GM13977 (cell line): ENCODE data around the gene ZBTB44.
"Not testable (repeated sequence)": the region's sequence is repeated elsewhere in the genome, so short reads cannot be mapped to it uniquely, and the experiment has no call there.

Experiments used
- DNase-seq: peaks from one replicate; pipeline ENCODE4 v3.0.0; 2012; ENCODE audit warnings: low spot score
- in situ Hi-C: fragments of 300-500 bp; cut with MboI; formaldehyde crosslinking; loops from one replicate; pipeline ENCODE4 v1.12.0; 2022; ENCODE audit warnings: low sequenced_read_pairs, low pct_unique_long_range_greater_than_20kb, mixed read lengths, inconsistent platforms; ENCODE audit not compliant: unreplicated experiment
- TF ChIP-seq, protein P1 (sequence below): IDR thresholded peaks from 2 replicates; pipeline ENCODE4 v1.5.1; 2012; ENCODE audit warnings: mild to moderate bottlenecking, control low read depth; ENCODE audit not compliant: insufficient read depth; ENCODE audit errors: extremely low read depth, missing control alignments

Gene ZBTB44

DNA sequence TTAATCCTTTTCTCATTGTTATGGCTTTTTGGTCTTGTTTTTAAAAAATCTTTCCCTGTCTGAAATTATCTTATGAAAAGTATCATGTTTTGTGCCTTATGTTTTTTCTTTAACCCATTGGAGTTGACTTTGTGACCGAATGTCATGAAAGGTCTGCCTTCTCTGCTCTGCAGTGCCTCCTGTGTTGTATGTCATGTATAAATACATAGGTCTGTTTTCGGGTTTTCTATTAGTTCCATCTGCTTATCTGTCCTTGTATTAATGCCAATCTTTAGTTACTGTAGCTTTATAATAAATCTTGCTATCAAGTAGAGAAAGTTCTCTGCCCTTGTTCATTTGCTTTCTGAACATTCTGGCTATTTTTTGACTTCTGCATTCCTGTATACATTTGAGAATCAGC, 73.0 kb downstream of the ZBTB44 start:
- TF ChIP-seq, protein P1, sequence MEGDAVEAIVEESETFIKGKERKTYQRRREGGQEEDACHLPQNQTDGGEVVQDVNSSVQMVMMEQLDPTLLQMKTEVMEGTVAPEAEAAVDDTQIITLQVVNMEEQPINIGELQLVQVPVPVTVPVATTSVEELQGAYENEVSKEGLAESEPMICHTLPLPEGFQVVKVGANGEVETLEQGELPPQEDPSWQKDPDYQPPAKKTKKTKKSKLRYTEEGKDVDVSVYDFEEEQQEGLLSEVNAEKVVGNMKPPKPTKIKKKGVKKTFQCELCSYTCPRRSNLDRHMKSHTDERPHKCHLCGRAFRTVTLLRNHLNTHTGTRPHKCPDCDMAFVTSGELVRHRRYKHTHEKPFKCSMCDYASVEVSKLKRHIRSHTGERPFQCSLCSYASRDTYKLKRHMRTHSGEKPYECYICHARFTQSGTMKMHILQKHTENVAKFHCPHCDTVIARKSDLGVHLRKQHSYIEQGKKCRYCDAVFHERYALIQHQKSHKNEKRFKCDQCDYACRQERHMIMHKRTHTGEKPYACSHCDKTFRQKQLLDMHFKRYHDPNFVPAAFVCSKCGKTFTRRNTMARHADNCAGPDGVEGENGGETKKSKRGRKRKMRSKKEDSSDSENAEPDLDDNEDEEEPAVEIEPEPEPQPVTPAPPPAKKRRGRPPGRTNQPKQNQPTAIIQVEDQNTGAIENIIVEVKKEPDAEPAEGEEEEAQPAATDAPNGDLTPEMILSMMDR: no peak
- DNase-seq: no peak
- in situ Hi-C loops: no loop called here

DNA sequence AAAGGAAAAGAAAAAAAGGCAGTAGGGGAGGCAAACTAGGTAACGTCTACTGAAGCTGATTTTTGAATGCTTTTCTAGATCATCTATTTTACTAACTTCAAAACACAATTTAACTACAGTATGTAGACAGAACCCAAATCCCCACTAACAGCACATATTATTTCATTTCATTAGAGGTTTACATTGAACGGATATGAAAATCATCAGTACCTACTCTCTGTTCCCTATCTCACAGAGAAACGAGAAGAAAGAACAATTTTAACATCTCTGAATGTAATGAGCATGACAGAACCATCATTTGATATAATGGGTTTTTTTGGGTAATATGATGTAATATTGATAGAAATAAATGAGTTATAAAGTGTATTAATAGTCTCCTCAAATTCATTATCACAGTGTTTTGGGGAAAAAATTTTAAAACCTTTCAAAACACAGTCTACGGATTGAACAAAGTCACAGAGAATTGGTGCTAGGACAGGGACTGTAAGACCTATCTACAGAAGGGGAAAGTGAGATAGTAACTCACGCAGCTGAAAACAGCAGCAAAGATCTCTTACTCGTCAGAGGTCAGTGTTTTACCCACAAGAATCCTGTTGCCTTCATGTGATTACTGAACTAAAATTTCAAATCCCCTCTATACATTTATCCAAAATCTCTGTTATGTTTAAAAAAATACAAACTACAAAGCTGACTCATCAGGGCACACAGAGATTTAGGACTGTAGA, 77.3 kb downstream of the ZBTB44 start:
- TF ChIP-seq, protein P1: no peak
- in situ Hi-C loops: no loop called here
- no peak for DNase-seq

DNA sequence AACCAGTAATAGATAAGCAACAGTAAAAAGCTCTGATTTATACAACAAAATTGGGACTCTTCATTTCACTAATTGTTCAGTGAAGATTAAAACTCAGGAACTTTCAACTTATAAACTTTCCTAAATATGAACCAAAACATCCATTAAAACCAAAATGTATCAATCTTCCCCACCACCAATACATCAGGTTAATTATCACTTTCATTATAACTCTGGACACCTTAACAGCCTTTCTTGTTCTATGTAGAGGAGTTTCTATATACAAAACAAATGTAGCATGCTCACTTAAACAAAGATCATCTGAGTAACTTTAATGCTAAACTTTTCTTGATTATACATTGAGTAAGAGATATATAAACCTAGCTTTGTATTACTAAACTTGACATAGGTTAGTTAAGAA, 80.4 kb downstream of the ZBTB44 start:
- in situ Hi-C loops: no loop called here
- no peak for DNase-seq
- TF ChIP-seq, protein P1: no peak

DNA sequence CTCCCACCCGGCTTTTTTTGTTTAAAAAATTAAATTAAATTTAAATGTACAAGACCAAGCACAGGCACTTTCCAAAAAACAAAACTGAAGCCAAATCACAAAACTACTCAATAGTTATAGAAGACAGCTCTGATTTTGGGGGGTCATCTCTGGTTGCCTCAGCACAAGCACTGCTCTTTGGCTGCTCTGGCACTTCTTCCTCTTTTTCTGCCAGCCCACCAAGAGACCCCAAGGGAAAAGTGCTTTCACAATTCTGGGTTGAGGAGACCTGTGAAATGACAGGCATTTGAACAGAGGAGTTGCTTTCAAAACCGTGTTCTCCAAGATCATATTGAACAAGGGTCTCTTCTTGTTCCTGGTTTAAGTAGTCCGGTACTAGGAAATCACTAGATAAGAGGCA, 80.8 kb downstream of the ZBTB44 start:
- DNase-seq, in situ Hi-C loops: not testable (repeated sequence)

DNA sequence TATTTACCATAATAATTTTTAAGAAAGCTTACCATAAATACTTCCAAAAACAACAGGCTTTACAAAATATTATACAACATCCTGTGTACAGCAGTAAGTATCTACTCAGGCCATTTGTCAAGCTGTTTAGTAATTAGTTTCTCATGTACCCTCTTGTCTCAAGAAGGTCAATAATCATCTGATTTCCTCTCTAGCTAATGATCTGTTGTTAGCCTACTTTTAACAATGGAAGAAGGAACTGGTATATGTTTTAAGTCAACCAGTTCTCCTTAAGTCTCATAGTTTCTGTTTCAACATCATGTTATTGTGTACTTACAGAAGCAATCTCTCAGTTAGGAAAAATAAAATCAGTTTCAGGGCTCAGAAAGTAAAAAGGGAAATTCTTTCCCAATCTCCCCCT, 81.2 kb downstream of the ZBTB44 start:
- in situ Hi-C loops, DNase-seq: not testable (repeated sequence)

DNA sequence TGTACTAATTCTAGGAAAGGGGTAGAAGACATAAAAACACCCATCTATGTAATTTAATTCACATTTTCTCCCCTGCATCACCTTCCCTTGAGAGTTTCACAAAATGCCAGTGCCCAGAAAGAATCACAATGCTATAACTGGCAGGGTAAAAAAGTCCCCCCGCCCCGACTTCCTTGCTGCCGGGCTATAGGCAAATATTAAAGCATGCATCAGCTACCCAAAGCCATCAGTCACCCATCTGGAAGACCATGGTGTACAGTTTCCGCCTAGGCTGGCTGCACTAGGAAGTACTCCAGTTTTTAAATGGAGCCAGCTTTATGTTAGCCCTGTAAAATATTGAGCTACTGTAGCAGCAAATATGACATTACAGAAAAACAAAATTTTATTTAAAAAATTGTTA, 87.3 kb downstream of the ZBTB44 start:
- in situ Hi-C loops: no loop called here
- TF ChIP-seq, protein P1: no peak
- no peak for DNase-seq

DNA sequence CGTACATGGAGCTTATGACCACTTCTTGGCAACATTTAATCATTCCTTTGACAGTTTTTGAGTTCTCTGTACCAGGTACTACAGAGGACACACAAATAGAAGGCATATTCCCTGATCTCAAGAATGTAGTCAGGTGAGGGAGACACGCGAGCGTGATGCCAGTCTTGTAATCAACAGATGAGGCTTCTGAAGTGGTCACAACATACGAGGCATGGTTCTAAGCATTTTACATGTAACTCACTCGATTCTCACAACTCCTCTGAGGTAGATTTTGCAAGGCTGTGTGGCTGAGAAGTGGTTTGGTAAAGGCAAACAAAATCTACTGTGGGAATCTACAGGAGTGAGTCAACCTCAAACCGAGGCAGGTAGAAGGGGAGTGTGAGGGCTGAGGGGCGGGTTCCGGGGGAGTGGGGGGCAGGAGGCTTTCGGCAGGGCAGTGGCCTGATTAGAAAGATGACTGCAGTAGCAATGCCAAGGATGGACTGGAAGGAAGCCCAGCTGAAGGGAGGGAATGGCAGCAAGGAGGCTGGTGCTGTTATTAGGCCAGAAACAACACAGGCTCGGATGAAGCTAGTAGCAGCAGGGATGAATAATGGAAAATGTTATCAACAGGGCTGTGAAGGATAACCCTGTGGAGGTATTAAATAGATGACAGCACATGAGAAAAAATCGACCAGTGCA, 91.3 kb downstream of the ZBTB44 start:
- in situ Hi-C loops: loop anchor here (25.0 kb wide), 2 partner anchors 189 to 639 kb away; no protein-coding TSS in a partner anchor

More for the DNA sequence above, 91.3 kb downstream of the ZBTB44 start:
- DNase-seq: no peak
- TF ChIP-seq, protein P1: no peak
